H4 (cell line): ENCODE measurements around the gene PDE11A. TPM values are rescaled to one million over a fixed set of nuclear protein-coding genes. Genes with fewer than 3 reads are reported as not detected.
"Not testable (repeated sequence)": the region's sequence is repeated elsewhere in the genome, so short reads cannot be mapped to it uniquely, and the experiment has no call there.

Experiments
- DNase-seq: peaks from one replicate; pipeline ENCODE4 v3.0.0-alpha.2; 2015; ENCODE audit warnings: low spot score
- total RNA-seq: library from RNA; depleted of rRNA; stranded (reverse); fragments of >200 nt; shearing (Covaris generic); gene quantifications from 2 replicates; pipeline ENCODE4 v1.2.3, GENCODE V29; 2014

PDE11A gene
- total RNA-seq, 1 experiment from 2014 or later: 0.60 TPM

- DNase-seq: no peak
Measured at GRCh38 chr2:177883177-177883576, 189.4 kb downstream of the PDE11A start.

GRCh38 chr2:177882501-177882900, 190.1 kb downstream of the PDE11A start:
- no peak for DNase-seq

- DNase-seq: no peak
Measured at GRCh38 chr2:177881921-177882320, 190.7 kb downstream of the PDE11A start.

- DNase-seq: no peak
Measured at GRCh38 chr2:177881008-177881747, 191.4 kb downstream of the PDE11A start.

GRCh38 chr2:177880285-177880684, 192.3 kb downstream of the PDE11A start:
- no peak for DNase-seq

GRCh38 chr2:177876950-177877349, 195.6 kb downstream of the PDE11A start:
- no peak for DNase-seq

- DNase-seq: no peak
Measured at GRCh38 chr2:177874686-177875085, 197.9 kb downstream of the PDE11A start.

- no peak for DNase-seq
Measured at GRCh38 chr2:177873915-177874314, 198.7 kb downstream of the PDE11A start.

GRCh38 chr2:177872286-177872685, 200.3 kb downstream of the PDE11A start:
- no peak for DNase-seq

GRCh38 chr2:177869912-177870311, 202.7 kb downstream of the PDE11A start:
- no peak for DNase-seq

- no peak for DNase-seq
Measured at GRCh38 chr2:177869209-177869608, 203.4 kb downstream of the PDE11A start.

- DNase-seq: no peak
Measured at GRCh38 chr2:177868806-177869205, 203.8 kb downstream of the PDE11A start.

- DNase-seq: no peak
Measured at GRCh38 chr2:177857538-177857937, 215.0 kb downstream of the PDE11A start.

- no peak for DNase-seq
Measured at GRCh38 chr2:177852389-177852788, 220.2 kb downstream of the PDE11A start.

GRCh38 chr2:177843188-177843587, 229.4 kb downstream of the PDE11A start:
- DNase-seq: no peak

GRCh38 chr2:177842243-177842642, 230.3 kb downstream of the PDE11A start:
- no peak for DNase-seq

GRCh38 chr2:177835418-177836204, 237.0 kb downstream of the PDE11A start:
- not testable (repeated sequence) for DNase-seq

- no peak for DNase-seq
Measured at GRCh38 chr2:177832611-177833433, 239.8 kb downstream of the PDE11A start.

GRCh38 chr2:177830881-177831386, 241.6 kb downstream of the PDE11A start:
- DNase-seq: no peak

GRCh38 chr2:177828557-177828956, 244.0 kb downstream of the PDE11A start:
- DNase-seq: no peak

GRCh38 chr2:177826897-177827296, 245.7 kb downstream of the PDE11A start:
- no peak for DNase-seq

- DNase-seq: no peak
Measured at GRCh38 chr2:177822941-177823340, 249.6 kb downstream of the PDE11A start.
